Stimulated activated CD8-positive, alpha-beta memory T cell treated with anti-CD3 and anti-CD28 coated beads, Interleukin-12 subunit alpha, Interleukin-12 subunit beta, amount 100 ng/mL, for 24 hours (primary cell): ENCODE measurements around the gene INPP4B.

Experiments
- DNase-seq: peaks from one replicate; pipeline ENCODE4 v3.0.0-alpha.2; 2020; ENCODE audit errors: extremely low read depth

INPP4B gene

DNA sequence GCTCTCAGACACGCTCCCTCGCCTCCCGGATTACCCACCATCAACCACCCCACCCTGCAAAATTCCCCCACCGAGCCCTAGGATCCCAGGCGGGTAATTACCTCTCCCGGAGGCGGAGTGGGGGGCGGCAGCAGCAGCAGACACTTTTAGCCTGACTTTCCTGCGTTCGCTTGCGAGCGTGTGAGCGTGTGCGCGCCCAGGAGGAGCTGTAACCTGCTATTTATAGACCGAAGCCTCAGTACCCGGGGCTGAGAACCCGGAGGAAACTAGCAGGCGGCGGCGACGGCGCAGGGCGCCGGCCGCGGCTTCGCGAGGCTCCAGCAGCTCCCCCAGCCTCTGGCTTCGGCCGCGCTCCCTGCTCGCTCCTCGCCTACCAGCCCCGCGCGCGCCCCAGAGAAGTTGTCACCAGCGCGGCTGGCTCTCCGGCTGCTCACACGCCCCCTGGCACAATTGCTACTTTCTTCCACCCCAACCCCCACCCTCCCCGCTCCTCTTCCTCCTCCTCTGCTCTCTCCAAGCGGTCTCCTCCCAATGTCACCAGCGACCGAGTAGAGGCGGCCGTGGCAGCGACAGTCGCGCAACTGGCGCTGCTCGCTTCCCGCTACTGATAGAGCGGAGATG is at the start of gene INPP4B:
Gene INPP4B (minus strand): TSS at position 194 of the 621 bp plus-strand sequence.
- no peak for DNase-seq

DNA sequence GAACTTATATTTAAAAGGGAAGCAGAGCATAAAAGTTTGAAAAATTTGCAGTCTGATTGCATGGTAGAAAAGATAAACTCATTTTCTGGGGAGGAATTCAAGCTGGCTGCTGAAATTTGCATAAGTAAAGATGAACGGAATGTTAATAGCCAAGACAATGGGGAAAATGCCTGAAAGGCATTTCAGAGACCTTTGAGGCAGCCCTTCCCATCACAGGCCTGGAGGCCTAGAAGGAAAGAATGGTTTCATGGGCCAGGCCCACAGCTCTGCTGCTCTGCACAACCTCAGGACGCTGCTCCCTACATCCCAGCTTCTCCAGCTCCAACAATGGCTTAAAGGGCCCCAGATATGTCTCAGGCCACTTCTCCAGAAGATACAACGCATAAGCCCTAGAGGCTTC is 46.9 kb upstream of the INPP4B start:
- no peak for DNase-seq

DNA sequence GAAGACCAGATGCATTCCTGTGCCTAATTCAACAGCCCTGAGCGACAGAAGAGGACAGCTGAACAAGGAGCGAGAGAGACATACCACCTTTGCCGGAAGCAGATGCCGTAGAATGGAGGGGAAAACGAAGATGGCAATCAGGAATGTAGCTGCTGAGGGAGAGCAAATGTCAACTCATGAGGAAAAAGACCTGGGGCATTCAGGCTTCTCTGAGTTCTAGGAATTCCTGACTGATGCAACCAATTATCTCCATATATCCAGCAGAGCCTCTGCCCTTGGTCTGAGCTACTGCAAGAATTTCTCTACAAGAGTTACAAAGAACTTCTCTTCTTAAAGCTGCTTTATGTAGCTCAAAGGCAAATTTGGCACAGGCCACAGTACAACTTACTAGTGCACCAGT is 40.5 kb upstream of the INPP4B start:
- no peak for DNase-seq

DNA sequence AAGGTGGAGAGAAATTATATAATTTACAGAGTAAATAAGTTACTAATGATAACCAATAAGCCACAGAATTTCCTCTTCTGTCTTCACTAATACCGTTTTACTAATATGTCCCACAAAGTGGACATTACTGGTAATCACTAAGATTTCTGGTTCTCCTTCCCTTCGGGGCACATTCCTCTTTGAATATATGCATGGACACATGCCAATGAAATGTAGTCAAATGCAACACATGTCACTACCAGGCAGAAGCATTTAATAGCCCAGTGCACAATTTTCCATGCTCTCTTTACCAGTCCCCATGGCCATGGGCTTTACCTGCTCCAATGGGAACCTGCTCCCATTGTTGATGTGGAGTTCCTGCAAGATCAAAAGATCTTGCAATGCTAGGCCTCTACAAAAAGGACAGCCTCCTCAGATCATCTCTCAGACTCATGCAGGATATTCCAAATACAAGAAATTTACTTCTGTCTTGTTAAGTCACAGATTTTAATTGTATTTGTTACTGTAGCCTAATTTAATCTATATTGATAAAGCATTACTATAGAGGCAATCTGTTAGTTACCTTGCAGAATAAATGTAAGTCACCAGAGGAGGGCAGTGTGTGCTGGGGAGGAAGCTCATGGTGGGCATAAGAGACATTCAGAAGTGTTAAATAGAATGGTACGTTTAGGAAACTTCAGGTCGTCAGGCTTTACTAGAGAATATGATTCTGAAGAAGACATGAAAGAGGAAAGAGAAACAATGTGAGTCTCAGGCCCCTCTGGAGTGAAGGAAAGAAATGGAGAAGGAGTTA is 37.1 kb upstream of the INPP4B start:
- DNase-seq, result no peak

DNA sequence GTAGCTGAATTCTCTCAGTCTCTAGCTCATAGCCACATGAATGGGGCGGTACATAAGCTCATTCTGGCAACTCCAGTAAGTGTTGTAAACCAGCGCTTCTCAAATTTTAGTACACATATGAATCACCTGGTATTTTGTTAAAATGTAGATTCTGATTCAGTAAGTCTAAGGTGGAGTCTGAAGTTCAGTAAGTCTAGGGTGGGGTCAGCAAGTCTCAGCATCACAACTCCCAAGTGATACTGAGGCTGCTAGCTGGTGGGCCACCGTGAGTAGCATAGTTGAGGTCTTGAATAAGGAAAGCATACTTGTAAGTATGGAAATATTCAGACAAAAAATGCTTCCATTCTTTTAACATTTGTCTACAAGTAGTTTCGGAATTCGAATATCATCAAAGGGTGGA is 36.1 kb upstream of the INPP4B start:
- no peak for DNase-seq

DNA sequence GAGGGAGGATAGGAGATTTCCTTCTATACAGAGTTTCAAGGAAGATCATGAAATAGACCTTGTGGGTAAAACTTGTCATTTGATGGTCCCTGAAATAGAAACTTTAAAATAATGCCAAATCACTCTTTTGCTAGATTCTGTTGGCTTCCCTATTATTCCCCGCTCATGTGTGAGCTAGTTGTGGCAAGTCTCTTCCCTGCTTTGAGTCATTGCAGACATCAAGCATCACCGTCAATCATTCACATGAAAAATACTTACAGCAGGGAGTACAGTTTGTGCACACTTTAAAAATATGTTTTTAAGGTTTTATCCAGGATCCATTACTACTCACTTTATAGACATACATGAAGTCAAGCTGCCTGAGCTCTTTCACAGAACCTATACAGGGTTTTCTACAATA is 35.2 kb upstream of the INPP4B start:
- DNase-seq, result no peak

DNA sequence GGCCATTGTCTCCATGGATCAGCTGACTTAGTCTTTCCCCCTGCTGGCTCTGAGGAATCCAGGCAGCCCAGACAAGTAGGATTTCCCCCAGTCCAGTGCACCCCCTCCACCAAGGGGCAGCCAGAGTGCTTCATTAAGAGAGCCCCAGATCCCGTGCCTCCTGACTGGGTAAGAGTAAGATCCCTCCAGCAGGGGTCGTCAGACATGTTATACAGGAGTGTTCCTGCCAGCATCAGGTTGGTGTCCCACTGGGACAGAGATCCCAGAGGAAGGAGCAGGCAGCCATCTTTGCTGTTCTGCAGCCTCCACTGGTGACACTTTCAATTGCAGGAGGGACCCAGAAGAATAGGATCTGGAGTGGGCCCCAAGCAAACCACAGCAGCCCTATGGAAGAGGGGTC is 29.0 kb upstream of the INPP4B start:
- DNase-seq, result no peak

DNA sequence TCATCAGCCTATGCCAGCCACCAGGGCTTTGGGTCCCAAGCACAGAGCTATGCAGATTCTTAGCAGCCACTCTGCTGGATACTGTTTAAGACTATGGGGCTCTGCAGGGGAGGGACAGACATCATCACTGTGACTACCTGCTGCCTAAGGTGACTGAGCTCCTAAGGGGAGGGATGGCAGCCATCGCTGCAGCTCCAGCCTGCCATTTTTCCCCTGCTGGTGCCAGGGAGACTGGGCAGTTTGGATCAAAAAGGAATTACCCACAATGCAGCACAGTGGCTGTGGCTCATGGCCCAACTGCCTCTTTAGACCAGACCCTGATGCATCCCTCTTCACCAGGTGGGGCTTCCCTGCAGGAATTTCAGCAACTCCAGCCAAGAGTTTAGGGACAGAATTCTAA is 28.6 kb upstream of the INPP4B start:
- no peak for DNase-seq

DNA sequence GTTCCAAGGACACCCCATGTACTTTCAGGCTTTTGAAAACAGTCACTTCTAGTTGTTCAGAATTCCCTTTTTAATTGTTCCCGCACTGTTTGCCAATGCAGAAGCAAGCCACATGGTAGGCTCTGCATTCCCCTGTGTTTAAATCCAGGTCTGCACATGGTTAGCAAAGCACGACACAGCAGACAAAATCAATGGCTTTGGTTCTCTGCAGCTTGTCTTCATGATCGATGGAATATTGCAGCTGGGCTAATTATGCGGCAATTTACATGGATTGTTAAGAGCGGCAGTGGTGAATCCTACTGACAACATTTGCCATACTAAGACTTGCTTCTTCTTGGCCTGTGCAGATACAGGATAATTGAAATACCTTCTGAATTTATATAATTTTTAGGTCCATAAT is 20.6 kb upstream of the INPP4B start:
- DNase-seq, result no peak

DNA sequence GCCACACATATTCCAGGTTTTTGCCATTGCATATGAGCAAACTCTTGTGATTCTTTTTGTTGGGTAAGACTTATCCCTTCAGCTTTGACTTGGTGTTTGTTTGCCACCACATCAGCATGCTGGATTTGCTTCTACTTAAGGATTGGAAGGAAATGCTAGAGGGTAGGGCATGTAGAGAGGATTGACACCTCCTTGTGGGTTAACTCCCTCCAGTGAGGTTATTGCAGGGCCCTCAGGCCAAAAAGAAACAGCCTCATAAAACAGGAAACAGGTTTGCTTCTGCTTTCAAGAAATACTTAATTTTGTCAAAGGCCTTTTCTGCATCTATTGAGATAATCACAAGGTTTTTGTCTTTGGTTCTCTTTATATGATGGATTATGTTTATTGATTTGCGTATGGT is 15.2 kb upstream of the INPP4B start:
- DNase-seq, result no peak

DNA sequence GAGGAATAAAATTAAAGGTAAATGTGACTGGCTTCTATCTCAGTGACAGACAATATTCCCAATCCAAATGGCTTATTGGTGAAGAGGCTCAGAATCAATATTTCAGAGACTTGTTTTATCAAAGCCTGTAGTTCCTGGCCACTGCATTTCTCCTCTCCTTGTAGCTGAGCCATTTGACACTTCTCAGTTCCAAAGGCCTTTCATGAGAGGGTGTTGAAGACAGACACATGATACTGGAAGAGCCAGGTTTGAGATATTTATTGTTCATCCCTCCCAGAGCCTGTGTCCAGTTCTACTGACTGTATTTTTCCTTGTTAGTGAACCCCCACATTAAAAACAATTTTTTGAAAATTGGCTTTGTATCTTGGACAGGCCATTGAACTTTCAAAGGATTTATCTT is 12.9 kb upstream of the INPP4B start:
- no peak for DNase-seq

DNA sequence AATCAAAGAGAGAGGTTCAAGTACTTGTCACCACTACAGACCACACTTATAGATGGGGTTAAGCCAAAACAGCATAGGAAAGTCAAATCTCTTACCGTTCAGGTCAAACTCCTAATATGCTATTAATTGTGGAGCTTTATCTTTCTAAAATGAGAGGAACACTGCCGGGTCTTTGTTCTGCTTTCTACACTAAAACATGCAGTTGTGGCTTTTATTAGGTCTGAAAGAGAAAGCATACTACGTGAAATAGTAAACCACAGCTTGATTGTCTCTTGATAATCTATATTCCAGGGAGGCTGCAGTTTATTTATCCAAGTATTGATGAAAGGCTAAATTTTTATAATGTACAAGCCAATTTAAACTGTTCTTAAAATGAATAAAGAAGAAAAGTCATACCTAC is 12.3 kb upstream of the INPP4B start:
- DNase-seq, result no peak

DNA sequence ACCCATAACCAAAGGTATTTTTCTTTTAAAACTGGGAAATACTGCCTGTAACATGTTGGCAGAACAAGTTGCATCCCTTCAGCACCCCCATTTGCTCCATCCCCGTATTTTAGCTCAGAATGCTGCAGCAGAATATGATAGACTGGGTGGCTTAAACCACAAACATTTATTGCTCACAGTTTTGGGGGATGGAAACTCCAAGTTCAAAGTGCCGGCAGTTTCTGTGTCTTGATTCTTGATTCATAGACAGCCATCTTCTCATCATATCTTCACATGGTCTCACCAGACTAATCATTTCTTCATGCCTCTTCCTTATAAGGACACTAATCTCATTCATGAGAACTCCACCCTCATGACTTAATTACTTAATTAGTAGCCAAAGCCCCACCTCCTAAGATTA is 10.5 kb upstream of the INPP4B start:
- no peak for DNase-seq

DNA sequence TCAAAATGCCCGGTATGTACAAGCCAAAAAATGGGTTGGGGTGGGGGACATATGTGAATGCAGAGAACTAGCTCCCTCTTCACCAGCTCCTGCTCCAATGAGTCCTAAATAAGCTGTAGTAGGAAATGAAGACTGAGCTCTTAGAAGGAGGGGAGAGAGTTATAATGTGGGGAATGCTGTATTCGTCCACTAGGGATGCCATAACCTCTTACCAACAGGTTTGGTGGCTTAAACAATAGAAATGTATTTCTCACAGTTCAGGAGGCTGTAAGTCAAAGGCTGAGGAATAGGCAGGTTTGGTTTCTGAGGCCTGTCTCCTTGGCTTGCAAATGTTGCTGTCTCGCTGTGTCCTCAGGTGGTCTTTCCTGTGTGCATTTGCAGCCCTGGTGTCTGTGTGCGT is 4.4 kb upstream of the INPP4B start:
- no peak for DNase-seq

DNA sequence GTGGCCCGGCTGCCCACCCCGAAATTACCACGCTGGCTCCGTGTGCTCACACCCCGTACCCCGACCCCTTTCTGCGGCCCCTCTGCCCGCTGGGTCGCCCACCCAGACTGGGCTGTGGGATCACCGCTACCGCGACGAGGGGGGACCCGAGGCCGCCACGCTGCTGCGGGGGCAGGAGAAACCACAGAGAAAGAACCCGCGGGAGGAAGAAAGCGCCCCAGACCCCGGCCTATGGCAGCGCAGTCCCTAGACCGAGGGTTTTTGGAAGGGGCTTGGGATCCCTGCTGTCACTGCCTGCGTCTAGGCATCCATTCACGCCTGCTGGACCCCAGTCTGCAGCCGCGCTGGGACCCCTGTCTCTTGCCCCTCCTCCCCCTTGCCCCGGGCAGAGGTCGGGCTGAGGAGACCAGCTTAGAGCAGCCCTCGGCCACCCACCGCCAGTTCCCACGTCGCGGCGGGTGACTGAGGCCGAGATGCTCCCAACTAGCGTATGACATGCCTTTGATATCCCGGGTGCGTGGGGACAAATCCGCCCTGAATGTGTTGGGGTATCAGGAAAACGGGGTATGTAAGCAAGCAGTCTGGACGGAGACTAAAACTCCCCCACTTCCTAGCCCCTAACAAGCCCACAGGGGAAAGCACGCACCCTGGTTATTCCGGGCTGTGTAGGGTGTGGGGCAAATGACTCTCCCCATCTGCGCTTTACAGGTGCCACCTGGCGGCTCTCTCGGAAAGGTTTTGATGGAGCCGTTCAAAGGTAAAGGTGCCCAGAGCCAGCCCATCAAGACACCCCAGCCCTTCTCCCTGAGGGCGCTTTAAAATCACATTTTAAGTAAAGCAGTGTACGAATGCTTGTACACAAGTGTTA is 862 bp upstream of the INPP4B start:
- DNase-seq, result no peak

DNA sequence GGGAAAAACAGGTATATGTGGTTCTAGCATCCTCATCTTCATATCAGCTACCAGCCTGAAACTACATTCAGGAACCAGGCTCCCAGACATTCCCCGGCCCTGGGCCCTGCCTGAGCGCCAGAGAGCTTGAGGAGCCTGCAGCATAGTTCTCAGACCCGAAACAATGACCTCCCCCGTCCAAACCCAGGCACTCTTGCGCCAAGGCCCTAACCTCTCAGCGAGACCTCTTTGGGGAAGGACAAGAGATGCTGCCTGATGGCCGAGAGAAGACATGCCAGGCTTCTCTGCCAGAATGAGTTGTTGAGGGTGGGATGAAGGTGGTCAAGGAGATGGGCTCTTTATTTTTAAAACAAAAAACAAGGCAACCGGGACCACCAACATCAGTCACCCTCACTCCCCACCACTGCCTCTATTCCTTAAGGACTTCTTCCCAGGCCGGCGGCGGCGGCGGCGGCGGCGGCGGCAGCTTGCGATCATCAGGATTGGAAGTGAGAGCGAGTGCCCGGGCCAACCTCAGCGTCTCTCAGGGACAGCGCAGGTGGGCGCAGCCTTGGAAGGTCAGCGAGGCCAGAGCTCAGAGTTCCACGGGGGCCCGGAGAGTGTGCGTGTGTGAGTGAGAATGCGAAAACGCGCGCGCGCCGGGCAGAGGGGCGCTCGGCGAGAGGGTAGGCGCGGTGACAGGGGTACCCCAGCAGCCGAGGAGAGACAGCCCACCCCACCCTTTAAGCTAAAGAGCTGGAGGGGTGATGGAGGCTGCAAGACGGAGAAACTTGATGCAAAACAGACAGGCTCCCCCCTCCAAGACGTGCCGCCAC is 601 bp downstream of the INPP4B start:
- DNase-seq, result no peak

DNA sequence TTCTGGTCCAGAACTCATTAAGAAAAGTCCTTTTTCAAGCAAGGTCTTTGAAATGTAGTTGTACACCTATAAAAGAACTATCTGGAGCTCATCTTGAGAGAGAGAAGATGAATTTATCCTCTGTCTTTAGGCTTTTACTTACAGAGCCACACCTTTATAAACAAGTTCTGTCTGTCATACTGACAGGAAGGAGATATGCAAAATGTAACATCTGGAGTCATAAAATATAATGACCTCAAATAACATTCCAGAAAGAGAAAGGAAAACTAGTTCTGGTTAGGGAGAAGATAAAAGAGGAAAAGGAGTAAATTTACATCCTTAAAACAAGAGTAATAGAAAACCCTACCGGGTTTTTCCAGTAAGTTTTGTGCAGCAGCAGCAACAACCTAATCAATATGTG is 1.3 kb downstream of the INPP4B start:
- no peak for DNase-seq

DNA sequence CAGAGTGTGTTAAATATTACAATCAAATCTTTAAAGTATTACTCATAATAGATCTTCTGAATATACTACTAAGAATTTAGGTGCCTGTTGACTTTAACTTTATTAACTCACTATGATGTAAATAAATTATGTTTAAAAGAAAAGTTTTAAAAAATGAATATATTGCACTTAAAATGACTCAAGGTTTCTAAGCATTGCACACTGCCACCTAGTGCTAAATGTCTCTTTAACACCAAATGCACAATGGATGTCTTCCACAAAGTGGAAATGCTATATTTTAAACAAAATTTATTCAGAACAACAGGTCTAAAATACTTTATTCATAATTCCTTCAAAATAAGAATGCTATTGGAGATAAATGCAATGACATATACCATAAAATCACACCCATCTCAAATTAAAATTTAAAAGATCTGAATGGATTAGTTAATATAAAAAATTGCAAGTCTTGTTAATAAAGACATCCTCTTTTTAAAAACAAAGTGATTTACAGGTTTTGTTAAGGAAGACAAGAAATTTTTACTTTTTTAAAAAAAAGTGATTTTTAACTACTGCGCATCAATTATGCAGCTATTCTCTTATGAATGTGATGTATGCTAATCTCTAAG is 5.5 kb downstream of the INPP4B start:
- DNase-seq, result no peak

DNA sequence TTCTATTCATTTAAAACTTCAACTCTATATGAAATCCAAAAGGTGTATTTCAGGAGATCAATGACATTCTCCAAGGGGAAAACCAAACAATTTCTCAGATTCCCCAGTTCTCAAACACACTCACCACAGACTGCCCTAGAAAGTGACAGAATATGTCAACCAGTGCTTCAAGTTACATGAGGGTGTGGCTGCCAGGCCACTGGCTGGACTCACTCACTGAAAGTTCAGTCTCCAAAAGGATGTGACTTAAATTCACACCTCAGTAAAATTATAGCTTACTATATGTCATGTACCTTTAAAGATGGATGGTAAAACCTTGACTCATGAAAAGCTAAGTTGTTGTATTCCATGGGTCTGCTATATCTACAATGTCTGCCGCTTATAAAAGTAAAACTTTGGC is 7.3 kb downstream of the INPP4B start:
- no peak for DNase-seq

DNA sequence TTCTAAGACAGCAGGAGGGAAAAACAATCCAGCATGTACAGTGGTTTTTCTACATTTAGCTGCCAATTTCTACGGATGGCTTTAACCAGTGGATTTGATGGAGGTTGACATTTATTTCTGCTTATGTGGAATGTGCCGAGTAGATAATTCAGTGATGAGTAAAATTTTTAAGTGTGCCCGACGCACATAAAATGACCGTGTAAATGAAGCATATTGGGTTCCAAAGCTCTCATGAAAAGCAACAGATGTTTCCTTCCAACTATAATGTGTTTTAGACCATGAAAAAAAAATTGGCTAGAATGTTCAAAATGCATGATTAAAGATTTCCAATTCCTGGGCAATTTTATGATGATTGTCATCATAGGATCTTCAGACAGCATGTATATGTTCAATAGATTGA is 14.1 kb downstream of the INPP4B start:
- no peak for DNase-seq

DNA sequence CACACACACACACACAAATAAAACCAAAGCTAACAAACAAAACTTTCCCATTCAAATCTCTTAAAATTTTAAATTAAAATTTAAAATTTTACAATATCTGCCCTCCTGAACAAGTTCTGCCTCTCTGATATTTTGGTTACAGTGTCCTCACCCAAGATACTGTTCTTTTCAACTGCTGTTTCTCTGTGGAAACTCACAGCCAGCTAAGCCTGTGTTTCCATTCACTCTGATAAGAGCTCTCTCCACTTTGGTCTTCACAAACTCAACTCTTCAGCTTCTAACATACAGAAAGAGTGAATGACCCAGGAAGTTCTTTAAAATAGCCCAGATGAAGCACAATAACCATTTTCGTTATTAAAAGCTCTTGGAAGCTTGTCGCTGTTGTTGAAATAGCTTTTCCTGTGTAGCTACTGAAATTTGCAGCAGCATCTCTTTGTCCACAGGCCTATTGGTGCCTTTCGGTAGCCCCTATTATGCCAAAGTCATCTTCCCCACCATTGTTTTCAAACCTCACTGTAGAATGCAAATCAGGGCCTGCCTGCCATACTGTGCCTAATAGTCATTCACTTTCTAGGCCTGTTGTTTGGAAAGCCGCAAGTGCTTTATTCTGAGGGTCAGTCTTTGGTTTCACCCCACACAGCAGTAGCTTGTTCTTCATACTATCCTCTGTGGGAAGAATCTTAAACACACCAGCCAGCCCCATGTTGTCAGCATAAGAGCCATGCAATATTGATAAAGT is 19.4 kb downstream of the INPP4B start:
- DNase-seq, result no peak
